NOMO-1 treated with dmso at 0.1 percent for 144 hours (cell line): ENCODE results near the gene ZBTB49.
"Not testable (repeated sequence)": the region's sequence is repeated elsewhere in the genome, so short reads cannot be mapped to it uniquely, and the experiment has no call there.

ENCODE experiments used
- DNase-seq: peaks from one replicate; lab custom pipeline; 2025; ENCODE audit not compliant: unreplicated experiment; lab: John Stamatoyannopoulos, UW

Gene ZBTB49

DNA sequence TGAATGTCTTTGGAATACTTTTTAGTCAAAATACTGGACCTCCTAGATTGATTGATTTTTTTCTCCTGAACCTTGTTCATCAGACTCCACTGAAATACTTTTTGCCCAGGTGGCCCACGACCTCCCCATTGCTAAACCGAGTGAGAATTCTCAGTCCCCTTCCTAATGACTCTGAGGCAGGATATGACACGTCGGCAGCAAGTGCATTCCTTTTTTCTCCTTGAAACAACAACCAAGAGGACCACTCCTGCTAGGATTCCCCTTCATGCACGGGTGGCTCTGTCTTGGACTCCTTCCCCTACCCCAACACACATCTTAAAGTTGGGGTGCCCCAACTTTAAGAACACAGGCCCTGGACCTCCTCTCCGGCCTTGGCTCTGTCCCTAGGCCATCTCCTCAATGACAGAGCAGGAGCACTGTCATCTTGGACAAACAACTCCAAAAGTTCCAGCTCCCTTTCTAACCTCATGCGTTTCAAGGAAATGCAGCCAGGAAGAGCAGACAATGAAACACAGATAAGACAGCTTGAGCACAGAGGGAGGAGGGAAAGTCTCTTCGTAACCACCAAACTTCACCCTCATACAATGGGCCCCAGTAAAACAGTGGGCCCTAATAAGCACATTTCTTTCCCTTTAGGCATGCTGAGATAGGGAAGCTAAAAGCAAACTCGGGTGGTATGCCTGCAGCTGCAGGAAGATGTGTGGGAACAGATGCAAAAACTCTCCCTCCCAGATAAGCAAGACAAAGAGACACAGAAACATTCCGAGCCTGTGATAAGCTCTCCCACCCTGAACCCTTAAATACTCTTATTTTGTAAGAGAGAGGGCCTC, 33.9 kb downstream of the ZBTB49 start:
- DNase-seq: no peak

DNA sequence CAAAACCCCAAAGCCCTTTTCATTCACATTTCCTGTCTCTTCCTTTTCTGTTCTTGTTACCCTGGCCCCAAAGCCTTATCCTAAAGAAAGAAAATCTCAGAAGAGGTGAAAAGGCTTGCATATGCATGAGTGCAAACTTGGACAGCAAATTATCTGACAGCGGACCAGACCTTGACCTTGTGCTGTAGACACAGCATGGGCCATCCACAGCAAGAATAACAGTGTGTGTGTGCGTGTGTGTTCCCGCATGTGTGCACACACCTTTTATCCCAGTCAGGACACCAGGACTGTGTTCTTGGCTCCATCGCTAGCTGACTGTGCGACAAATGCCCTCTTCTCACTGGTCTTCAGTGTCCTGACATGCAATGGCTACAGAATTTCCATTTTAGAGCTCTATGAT, 35.3 kb downstream of the ZBTB49 start:
- no peak for DNase-seq

DNA sequence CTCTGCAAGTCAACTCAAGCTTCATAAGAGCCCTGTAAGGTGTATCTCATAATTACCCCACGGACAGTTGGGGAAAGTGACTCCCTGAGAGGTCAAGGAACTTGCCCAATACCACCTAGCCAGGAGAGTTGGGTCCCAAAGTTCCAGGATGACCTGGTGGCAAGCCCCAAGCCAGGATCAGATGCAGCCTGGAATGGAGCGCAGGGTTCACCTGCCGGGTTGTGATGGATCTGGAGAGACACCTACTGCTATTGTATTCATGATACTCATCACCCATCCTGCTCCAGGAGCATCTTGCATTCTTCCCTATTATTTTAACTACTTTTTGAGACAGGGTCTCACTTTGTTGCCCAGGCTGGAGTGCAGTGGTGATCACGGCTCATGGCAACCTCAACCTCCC, 36.1 kb downstream of the ZBTB49 start:
- no peak for DNase-seq

DNA sequence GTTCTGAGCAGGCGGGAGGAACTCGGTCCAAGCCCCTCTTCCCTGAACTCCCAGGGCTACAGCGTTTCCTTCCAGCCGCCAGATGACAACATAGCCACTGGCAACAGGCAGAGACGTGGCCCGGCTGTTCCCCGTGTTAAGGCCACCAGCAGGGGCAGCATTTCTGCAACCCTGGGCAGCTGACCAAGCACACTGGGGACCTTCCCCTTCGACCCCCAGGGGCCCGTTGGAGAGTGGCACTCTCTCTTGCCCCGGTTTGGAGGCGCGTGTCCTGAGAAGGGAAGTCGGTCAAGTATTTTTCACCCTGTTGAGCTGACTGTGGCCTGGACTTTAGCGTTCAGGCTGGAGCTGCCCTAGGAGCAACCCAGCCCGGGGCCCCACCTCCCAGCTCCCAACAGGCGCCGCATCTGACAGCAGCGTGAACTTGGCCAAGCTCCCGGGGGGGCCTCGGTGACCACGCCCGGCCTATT, 37.6 kb downstream of the ZBTB49 start:
- DNase-seq: no peak

DNA sequence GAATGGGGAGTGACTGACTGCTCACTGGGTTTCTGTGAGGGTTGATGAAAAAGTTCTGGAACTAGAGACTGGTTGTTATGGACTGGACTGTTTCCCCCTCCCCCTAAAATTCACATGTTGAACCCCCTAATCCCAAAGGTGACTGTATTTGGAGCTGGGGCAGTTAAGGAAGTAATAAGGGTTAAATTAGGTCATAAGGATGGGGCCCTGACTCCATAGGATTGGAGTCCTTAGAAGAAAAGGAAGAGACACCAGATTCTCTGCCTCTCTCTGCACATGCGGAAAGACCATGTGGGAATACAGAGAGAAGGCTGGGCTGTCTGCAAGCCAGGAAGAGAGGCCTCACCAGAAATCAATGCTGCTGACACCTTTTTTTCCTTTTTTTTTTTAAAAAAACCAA, 38.2 kb downstream of the ZBTB49 start:
- no peak for DNase-seq

DNA sequence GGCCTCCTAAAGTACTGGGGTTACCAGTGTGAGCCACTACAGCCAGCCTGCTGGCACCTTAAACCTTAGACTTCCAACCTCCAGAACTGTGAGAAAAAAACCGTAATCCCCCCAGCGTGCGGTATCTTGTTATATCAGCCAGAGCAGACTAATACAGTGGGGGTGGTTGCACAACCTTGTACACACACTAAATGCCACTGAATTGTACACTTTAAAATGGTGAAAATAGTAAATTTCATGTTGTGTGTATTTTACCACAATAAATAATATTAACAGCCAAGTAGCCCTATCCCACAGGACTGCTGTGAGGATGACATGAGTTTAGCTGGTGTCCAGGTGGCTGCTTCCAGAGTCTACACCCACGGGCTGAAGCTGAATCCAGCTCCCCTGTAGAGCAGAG, 38.8 kb downstream of the ZBTB49 start:
- no peak for DNase-seq

DNA sequence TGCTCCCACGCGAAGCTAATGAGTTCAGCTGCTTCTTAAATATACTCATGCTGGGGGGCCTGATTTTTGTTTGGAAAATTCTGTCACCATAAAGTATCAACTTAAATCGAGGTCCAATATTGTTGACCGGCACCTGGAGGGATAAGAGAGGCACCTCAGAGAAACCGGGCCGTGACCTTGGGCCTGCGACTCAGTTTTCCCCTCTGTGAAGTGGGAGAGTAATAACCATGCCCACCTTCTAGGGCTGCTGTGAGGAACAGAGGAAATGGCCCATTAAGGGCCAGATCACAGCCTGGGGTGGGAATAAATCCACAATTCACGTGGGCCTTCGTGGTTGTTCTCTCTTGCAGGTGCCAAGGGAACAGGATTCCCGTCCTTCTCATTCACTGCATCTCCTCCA, 39.4 kb downstream of the ZBTB49 start:
- no peak for DNase-seq

DNA sequence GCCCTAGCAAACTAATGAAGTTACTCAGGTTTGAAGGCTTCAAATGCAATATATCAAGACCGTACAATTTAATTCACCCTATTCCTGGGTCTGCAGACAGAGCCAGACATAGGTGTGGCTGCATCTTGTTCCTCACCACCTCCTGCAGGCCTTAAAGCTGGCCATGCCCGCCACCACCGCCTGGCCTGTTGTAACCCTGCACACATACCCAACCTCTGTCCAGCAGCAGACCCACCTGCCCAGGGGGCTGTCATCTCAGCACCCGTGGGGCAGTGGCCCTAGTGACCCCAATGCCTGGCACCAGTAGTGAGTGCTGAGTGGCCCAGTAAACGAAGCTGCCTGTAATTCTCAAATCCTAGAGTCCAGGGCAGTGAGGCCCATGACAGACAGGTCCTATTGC, 40.7 kb downstream of the ZBTB49 start:
- DNase-seq: no peak

DNA sequence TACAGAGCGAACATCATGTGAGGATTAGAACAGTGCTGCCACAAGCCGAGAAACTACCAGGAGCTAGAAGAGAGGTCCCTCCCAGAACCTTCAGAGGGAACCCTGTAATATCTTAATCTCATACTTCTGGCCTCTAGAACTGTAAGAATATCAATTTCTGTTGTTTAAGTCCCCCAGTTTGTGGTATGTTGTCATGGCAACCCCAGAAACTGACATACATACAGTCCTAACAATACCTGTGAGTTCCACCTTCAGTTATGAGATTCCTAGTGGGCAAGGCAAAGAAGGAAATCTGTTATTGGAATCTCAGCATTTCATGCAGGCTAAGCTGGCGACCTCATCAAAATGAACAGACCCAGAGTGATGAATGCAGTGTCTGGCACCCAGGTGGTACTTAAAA, 42.5 kb downstream of the ZBTB49 start:
- DNase-seq: no peak

DNA sequence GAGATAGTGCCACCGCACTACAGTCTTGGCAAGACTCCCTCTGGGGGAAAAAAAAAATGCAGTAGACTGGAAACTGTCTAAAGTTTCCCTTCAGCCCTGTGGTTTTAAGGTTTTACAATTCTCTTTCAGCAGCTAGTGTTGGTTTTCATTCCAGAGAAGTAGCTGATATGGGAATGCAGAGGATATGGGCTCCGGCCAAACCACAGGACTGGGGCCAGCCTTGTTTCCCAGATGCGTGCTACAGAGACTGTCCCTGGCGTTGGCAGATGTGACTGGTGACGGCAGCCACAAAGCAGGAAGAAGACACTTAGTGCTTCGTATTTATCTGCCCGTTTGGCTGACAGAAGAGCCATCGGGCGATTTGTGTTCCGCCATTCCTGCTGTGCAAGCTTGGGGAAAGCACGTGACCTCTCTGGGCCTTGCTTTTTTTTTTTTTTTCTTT, 43.2 kb downstream of the ZBTB49 start:
- DNase-seq: no peak

DNA sequence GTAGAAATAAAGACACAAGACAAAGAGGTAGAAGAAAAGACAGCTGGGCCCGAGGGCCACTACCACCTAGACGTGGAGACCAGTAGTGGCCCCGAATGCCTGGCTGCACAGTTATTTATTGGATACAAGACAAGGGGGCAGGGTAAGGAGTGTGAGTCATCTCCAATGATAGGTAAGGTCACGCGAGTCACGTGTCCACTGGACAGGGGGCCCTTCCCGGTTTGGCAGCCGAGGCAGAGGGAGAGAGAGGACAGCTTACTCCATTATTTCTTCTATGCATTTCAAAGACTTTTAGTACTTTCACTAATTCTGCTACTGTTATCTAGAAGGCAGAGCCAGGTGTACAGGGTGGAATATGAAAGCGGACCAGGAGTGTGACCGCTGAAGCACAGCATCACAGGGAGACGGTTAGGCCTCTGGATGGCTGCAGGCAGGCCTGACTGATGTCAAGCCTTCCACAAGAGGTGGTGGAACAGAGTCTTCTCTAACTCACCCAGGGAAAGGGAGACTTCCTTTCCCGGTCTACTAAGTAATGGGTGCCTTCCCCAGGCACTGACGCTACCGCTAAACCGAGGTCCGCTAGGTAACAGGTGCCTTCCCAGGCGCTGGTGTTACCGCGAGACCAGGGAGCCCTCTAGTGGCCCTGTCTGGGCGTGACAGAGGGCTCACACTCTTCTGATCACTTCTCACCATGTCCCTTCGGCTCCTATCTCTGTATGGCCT, 44.9 kb downstream of the ZBTB49 start:
- DNase-seq: no peak

DNA sequence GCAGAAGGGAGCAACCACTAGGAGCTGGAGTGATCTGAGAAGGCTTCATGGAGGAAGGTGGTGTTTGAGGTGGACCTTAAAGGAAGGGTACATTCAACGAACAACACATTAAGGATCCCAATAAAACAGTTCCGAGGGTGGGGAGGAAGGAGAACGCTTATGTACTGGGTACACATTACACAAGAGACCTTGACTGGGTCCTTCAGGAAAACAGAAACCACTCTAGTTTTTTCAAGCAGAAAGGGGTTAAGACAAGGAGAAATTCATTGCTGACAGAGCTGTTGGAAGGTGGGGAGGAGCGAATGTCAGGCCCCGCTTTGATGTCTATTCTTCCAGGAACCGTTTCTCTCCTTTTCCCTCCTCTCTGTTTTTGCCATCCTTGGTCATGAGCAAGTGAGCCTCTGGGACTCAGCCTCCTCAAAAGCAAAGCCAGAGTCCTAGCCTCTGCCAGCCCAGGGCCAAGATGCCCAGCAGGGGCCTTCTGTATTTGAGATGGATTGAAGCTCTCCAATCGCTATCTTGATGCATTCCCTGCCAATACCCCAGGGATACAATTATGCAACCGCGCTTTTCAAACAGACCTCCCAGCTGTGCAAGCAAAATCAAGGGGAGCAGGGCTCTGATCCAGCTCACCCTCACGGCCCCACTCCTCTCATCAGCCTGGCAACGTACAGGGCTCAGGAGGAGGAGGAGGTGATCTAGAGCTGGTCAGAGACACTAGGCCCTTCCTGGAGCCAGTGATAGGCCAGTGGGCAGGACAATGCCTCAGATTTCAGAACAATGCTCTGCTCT, 48.4 kb downstream of the ZBTB49 start:
- DNase-seq: no peak

DNA sequence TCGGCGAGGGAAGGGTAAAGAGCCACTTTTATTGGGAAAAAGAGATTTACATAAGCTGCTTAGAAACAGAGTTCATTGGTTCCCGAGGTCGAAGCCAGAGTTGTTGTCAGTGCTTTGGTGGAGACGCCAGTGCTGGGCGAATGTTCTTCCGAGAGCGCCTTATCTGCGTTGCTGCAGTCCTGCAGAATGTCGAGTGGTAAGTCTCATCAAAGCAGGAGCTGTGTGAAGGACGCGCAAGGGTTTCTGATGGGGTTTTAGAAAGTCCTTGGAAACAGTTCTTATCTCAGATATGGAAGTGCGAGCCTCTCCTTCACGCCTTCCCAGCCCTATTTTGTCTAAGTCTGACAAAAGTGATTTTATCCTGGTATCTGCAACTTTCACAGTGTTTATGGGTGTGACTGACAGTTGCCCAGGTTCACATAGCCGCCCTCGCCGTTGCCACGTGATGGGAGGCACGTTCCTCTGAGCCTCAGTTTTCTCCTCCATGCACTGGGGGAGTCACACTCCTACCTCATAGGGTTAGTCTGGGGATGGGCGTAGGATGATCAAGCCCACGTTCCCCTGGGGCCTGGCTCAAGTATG, 49.5 kb downstream of the ZBTB49 start:
- DNase-seq: no peak

DNA sequence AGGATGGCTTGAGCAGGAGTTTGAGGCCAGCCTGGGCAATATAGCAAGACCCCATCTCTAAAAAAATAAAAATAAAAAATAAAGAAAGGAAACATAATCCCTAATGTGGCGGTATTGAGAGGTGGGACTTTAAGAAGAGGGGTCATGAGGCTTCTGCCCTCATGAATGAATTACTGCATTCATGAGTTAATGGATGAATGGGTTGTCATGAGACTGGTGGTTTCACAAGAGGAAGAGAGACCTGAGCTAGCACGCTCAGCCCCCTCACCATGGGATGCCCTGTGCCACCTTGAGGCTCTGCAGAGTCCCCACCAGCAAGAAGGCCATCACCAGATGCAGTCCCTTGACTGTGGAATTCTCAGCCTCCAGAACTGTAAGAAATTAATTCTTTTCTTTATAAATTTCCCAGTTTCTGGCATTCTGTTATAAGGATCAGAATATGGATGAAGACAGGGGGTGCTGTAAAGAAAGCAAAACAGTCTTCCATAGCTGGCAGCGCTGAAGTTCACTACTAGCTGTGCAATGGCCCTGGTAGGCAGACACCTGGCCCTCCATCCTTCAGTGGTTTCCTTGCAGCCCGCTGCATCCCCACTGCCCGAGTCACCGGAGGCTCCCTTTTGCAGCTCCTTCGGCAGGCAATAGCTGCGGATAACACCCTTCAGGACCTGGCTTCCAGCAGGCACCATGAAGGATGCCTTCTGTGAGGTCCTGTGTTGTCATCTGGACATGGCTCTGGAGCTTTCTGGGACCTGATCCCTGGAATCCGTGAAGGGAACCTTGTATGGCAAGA, 52.0 kb downstream of the ZBTB49 start:
- DNase-seq: no peak

DNA sequence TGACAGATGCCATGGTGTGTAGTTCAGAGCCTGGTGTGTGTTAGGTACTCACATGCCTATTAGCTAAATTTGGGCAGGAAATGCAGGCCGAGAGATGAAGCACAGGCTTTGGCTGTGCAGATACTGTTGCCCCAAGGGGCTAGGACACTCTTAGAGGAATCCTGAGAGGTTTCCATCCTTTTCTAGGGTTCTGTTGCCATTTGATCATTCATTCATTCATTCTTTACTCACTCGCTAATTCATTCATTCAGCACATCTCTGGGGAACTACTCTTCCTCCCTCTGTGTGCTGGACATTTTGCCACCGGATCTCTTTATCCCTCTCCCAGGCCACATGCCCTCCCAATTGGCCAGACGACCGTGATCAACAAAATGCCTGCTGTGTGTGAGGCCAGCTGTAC, 53.0 kb downstream of the ZBTB49 start:
- DNase-seq: no peak

DNA sequence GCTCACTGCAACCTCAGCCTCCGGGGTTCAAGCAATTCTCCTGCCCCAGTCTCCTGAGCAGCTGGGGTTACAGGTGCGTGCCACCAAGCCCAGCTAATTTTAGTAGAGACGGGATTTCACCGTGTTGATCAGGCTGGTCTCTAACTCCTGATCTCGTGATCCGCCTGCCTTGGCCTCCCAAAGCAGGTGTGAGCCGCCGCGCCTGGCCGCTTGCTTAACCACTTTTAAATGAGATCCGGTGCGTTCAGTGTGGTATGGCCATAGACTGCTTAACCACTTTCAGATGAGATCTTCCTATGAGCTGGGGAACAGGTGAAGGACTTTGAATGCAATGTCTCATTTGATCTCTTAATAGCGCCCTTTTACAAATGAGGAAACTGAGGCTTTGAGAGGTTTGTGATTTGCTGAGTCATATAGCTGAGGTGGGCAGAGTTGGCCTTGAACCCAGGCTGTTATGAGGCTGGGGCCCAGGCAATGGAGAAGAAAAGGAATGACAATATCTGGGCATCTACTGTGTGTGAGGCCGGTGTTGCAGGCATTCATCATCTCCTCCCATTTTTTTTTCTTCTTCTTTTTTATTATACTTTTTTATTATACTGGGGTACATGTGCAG, 55.0 kb downstream of the ZBTB49 start:
- no peak for DNase-seq

DNA sequence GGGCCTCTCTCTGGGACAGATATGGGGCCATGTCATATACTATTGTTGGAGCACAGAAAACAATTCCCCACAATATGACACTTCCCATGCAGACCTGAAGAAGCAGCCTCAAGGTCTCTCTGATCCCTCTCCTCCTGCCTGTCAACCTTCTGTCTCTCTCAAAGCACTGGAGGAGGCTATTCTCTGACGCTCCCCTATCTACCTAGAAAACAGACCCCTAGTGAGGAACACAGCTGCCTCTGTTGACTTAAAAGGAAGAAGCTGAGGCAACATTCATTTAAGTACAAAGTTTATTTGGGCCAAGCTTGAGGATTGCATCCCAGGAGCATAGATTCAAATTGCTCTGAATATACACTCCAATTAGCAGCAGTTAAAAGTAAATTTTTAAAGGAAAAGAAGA, 57.5 kb downstream of the ZBTB49 start:
- DNase-seq: no peak

DNA sequence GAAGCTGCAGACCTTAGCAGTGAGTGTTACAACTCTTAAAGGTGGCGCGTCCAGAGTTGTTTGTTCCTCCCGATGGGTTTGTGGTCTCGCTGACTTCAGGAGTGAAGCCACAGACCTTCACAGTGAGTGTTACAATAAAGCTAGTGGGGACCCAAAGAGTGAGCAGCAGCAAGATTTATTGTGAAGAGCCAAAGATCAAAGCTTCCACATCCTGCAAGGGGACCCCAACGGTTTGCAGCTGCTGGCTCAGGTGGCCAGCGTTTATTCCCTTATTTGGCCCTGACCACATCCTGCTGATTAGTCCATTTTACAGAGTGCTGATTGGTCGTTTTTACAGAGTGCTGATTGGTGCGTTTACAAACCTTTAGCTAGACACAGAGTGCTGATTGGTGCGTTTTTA, 58.5 kb downstream of the ZBTB49 start:
- not testable (repeated sequence) for DNase-seq

DNA sequence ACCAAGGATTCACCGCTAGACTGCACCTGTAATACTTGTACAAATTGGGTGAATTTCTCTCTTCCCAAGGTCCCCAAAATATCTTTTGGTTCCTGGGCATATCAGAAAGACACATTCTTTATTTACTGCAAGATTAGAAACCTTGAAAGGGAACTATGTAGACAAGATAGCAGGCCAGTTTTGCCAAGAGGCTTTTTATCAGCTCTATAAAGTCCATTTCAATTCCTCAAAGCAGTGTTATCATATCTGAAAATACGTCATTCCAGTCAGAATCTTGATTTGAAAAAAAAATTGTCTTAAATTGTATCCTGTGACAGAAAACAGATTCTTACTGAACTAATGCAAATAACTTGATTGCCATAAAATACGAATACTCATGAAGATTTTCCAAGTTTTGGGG, 59.8 kb downstream of the ZBTB49 start:
- no peak for DNase-seq

DNA sequence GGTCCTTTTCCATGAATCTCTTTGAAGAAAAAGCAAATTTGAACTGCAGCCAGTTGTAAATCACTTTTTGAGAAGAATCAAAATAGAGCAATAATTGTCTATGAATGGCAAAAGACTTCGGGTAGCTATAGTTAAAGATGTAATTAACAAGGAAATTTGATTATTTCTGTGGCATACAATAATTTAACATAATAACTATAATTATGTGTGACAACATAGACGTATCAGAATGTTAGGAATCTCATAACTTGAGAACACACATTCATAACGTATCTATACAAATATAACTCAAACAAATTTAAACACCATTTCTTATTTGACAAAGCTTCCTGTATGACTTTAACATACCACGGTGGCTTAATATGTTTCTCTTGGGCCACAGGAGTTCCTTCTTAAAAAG, 60.9 kb downstream of the ZBTB49 start:
- DNase-seq: no peak
